Activated T-cell treated with anti-CD3 and anti-CD28 coated beads for 4 hours (primary cell): Measurements from ENCODE around the gene SF3B1.
"Not testable (repeated sequence)": the region's sequence is repeated elsewhere in the genome, so short reads cannot be mapped to it uniquely, and the experiment has no call there.

Source experiments
- DNase-seq: peaks from one replicate; pipeline ENCODE4 v3.0.0-alpha.2; 2020

SF3B1 gene

DNA sequence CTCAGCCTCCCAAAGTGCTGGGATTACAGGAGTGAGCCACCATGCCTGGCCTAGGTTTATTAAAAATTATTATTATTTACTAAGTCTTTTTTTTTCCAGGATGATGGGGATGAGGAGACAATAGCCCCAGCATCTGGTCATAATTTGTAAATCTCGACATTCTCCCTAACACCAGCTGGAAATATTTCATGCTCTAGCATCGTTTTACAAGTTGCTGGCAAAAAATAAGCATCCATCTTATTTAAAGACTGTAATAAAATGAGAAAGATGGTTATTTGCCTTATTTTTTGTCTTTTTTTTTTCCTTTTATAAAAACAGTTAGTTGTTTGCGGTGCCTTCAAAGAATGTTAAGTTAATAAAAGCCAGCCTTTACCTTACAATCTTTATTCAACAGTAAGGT lies 56.7 kb downstream of the SF3B1 start:
- DNase-seq: no peak

DNA sequence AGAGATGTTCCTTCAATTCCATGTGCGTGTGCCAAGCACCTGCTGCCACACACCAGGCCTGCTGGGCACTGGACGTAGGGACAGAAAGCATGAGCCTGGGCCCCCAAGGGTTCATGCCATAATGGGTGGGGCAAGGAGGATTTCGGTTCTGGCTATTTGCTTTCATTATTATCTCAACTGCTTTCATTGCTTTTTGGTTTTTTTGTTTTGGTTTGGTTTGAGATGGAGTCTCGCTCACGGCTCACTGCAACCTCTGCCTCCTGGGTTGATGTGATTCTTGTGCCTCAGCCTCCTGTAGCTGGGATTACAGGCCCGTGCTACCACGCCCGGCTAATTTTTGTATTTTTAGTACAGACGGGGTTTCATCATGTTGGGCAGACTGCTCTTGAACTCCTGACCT lies 57.2 kb downstream of the SF3B1 start:
- no peak for DNase-seq

DNA sequence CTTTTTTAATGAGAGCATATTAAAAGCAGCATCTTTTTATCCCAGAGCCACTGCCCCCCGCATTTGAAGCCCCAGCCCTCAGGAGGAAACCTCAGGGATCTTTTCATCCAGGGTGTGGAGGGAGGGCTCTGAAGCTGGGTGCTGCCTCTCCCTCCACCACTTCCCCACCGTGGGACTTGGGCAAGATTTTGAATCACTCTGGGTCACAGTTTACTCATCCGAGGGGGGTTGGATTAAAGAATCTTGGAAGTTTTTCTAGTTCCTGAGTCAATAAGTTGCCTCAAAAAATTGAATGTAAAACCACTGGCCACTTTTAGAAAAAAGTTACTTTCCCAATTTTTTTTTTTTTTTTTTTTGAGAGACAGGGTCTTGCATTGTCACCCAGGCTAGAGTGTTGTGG lies 62.2 kb downstream of the SF3B1 start:
- DNase-seq: no peak

DNA sequence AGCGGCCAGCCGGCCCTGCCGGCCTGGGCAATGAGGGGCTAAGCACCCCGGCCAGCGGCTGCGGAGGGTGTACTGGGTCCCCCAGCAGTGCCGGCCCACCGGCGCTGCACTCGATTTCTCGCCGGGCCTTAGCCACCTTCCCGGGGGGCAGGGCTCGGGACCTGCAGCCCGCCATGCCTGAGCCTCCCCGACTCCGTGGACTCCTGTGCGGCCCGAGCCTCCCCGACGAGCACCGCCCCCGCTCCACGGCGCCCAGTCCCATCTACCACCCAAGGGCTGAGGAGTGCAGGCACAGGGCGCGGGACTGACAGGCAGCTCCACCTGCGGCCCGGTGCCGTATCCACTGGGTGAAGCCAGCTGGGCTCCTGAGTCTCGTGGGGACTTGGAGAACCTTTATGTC lies 64.2 kb downstream of the SF3B1 start:
- not testable (repeated sequence) for DNase-seq

DNA sequence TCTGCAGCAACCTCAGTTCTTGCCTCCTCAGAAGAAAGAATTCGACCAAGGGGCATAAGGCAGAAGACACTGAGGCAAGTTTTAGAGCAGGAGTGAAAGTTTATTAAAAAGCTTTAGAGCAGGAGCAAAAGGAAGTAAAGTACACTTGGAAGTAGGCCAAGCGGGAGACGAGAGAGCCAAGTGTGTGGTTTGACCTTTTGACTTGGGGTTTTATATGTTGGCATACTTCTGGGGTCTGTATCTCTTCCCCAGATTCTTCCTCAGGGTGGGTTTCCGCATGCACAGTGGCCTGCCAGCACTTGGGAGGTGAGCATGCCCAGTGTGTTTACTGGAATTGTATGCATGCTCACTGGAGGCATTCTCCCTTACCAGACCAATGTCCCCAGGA lies 64.9 kb downstream of the SF3B1 start:
- no peak for DNase-seq

DNA sequence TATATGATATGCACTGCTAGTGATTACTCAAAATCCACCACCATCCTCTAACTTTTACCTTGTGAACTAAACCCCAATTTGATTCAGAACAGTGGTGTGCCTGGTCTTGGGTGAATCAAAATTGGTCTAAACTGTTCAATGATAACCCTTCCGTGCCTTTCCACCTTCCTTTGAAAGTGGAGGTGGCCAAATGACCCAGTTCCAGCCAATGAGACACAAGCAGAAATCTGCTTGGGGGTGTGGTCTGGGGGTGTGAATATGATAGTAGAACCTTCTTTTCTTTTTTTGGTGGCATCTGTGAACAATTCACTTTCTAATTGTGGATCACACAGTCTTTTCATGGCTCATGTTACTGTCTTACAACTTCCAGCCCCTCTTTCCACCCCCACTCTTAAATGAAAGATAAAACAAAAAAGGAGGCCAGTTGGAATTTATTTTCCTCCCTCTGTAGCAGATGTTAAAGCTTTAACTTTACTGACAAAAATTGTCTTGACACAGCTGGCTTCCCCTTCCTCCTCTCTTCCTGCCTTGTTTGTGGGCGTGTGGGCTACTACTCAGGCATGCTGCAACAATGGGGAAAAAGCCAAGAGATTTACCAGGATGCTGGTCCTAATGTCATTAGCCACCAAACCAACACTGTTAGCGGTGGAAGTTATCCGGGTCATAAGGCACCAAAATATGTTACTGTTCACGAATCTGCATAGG lies 65.4 kb downstream of the SF3B1 start:
- no peak for DNase-seq

DNA sequence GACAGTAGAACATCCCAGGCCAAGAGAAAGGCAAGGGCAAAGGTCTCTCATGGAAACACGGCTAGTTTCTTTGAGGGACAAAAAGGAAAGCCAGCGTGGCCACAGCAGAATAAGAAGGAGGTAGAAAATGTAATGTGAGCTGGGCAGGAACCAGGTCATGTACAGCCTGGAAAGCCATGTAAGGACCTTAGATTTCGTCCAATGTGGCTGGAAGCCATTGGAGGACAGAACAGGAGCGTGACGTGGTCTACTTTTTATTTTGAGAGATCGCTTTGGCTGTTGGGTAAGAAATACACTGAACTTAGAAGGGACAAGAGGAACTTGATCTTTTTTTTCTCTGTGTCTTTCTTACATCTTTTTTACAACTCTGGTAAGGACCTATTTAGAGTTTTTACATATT lies 66.4 kb downstream of the SF3B1 start:
- DNase-seq: no peak

DNA sequence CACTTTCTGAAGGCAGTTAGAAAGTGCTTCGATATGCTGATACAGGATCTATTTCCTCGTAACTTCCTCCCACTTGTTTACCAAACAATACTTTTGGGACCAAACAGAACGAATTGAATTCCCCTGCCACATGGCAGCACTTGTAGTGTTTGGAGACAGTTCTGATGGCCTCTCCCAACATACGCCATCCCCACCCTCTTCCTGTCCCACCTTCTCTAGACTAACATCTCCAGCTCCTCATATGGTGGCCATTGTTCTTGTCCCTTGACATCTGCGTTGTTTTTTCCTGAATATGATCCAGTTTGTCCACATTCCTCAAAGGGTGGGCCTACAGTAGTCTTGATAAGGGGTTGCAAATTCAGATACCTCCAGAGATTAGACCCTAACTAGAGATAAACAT lies 70.8 kb downstream of the SF3B1 start:
- no peak for DNase-seq

DNA sequence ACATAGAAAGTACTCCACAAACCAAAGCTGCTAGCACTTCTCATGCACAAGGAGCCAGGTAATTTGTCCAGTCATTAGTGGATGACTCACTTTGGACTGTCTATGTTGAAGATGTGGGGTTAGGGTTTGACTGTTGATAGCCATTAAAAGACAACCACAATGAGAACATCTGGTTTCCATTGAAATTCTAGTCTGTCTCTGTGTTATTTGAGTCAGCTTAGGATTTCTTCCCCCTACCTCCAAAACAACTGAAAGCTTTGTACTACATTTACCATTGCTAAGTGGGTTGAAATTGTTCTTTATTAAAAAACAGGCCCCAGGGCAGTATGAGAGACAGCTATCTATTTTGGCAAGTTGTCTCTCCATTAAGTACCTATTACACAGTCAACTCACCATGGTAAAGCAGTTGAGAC lies 74.1 kb downstream of the SF3B1 start:
- DNase-seq: no peak

DNA sequence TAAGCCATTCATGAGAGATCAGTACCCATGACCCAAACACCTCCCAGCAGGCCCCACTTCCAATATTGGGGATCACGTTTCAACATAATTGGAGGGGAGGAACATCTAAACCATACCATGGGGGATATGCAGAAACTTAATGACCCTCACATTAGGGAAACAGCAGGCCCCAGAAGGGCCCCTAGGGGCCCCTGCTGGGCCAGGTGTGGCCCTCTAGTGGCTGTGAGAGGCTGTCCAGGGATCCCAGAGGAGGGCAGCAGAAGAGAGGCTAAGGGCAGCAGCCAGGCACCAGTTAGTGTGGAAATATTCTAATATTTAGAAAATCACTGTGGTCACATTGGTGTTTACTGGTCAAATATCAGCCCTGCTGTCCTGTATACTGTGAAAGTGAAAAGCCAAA lies 75.0 kb downstream of the SF3B1 start:
- no peak for DNase-seq

DNA sequence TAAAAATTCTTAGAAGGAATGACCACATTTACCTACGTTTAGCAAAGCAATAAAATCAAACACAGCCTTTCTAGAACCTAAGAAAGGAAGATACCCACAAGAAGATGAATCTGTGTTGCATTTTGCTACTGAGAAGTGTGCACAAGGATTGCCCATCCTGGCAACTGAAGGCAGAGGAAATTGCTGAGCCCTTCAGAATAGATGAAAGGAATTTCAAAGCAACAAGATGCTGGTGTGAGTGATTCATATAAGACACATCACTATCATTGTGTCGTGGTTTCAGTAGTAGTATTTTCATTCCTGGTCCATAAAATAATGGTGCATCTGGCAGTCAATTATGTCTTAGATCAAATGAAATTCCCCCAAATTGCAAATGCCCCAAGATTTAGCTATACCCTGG lies 75.9 kb downstream of the SF3B1 start:
- no peak for DNase-seq

DNA sequence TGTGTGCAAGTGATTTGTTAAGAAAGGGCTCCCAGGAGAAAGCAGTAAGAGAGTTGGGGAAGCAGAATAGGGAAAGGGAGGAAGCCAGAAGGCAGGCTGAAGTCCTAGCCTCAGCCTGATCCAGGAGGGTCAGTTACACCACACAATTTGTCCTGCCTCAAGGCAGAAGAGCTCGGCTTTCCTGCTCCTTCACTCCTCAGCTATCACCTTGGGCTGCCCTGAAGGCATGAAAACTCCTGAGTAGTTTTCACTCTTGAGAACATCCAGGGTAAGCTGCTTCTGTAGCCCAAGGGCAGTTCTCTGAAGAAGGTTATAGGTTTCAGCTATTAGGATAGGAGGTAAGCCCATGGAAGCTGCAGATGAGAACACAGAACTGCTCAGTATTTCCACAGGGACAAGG lies 76.8 kb downstream of the SF3B1 start:
- DNase-seq: no peak

DNA sequence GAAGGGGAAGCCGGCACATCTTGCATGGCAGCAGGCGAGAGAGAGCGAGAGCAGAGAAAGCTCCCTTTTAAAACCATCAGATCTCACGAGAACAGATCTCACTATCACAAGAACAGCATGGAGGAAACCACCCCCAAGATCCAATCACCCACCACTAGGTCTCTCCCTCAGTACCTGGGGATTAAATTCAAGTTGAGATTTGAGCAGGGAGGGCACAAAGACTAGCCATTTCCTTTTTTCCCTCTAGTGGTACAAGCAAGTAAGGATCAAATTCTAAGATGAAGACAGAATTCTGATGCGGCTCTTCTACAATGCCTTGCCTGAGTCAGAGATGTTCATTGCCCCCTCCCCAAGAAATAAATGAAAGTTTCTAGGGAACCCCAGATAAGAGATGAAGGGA lies 78.7 kb downstream of the SF3B1 start:
- DNase-seq: no peak

DNA sequence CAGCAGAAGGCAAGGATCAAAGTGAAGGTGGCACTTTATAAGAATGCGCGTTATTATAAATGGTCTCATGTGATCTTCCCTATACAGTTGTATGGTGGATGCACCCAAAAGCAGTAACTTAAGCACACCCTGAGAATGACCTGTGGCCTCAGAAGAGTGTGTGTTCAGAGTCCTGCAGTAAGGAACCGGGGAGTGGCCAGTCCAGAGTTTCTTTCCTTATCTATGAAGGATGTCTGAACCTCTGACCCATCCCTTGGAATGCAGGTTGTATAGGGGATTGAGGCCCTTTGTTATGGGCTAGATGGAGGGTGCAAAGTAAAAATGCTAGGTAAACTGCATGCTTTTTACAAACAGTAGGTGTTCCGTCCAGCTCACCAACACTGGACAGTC lies 80.7 kb downstream of the SF3B1 start:
- DNase-seq: no peak

DNA sequence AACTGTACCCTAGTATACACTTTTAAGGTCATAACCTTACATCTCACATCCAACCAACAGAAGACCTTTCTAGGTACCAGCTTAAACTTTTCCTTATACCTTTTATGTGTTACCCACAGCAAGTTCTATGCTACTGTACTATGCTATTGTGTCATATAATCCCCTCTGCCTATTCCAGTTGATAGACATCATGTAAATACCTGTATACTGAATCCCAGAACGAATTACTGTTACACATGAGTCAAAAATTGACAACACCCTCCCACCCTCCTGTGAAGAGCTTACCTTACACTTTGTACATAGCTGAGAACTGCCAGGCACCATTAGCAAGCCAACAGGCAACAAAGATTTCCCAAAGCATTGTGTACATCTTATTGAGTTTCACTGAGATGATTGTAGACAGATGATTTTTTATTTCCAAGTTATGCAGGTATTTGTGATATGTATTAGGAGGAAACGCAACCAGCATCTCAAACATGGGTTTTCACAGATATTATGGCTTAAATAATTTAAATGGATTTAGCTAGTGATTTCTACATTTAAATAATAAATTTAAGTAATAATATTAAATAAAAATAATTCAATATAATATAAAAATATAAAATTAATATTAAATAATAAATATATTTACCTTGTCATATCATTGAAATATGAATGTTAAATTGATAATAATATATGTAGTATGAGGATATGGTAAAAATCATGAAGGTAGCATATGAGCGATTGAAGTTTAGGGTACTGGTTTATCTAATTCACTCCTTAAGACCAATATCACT lies 81.2 kb downstream of the SF3B1 start:
- DNase-seq: no peak

DNA sequence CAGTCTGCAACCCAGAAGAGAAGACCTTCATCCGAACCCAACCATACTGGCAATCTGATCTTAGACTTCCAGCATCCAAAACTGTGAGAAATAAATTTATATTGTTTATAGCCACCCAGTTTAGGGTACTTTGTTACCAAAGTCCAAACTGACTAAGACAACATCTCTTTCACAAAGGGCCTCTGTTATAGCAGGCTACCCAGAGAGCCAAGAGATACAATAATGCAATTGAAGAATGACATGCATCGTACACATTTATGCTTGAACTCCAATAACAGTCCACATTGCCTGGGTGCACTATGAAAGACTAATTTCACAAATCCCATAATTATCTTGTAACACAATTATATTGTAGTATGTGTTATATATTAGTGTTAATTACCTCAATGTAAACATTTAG lies 85.1 kb downstream of the SF3B1 start:
- no peak for DNase-seq

DNA sequence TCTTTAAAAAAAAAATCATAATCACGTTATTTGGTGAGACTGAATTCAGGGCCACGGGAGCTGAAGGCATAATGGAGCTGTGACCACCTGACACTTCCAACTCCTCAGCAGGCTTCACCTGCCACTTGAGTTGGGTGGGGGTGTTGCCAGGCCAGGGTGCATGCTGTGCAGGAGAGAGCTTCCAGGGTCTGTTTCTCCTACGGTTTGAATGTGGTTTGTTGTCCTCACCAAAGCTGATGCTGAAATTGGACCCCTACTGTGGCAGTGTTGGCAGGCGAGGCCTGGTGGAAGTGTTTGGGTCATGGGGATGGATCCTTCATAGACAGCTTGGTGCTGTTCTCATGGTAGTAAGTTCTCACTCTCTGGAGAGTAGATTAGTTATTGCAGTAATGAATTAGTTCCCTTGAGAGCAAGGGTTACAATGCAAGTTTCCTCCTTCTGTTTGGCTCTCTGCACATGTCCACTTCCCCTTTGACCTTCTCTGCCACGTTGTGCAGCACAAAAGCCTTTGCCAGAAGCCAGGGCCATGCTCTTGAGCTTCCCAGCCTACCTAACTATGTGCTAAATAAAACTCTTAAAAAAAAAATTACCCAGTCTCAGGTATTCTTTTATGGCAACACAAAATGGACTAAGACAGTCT lies 86.0 kb downstream of the SF3B1 start:
- DNase-seq: no peak

DNA sequence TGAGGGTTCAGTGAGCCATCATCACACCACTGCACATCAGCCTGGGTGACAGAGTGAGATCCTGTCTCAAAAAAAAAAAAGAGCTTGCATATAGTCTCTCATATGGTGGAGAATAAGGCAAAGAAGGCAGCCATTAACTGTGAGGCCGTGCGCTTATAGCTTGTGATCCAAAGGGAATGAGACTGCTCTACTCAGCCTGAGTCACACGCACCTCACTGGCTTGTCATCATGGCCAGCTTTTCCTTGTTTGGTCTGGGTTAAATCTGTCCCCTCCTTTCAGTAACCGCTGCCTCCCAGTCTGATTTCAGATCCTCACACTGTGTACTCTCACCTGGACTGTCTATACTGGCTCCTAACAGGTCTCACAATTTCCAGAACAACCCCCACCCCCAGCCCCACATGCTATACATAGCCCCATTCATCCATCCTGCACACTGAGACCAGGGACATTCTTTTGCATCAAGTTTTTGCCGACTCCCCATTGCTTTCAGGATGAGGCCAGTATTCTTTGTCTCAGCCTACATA lies 88.9 kb downstream of the SF3B1 start:
- DNase-seq: no peak

DNA sequence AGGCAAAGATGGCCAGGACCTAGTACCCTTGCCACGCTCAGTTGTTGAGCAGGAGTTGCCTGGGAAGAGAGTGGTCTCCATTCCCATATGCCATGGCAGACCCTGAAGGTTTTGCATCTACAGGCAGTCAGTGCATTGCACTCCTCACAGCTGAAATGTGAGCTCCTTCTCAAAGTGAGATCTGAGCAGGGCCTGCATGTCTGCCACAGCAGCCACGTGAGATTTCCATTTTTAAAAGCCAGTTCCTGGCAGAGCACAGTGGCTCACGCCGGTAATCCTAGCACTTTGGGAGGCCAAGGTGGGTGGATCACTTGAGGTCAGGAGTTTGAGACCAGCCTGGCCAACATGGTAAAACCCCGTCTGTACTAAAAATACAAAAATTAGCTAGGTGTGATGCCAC lies 90.9 kb downstream of the SF3B1 start:
- not testable (repeated sequence) for DNase-seq

DNA sequence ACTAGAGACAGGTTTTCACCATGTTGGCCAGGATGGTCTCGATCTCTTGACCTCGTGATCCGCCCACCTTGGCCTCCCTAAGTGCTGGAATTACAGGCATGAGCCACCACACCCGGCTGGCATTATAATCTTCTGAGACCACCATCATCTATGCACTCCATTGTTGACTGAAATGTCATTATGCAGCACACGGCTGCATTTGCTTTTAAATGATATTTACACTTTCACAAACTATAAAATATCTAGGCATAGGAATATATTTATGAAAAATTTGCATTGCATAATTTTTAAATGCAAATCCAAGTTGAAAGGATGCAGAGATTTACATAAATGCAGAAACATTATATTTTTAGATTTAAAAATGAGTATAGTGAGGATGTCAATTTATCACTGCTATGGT lies 94.2 kb downstream of the SF3B1 start:
- no peak for DNase-seq
